GM12892 (cell line): ENCODE measurements around the gene ARL4C.
"Not testable (repeated sequence)": the region's sequence is repeated elsewhere in the genome, so short reads cannot be mapped to it uniquely, and the experiment has no call there.

Source experiments
- DNase-seq: peaks from one replicate; pipeline ENCODE4 v3.0.0; 2011; ENCODE audit not compliant: insufficient read length
- FAIRE-seq: peaks from 2 replicates; lab custom pipeline; 2011; peaks lifted over from hg19 to GRCh38; lab: Jason Lieb, UNC
- POLR2A ChIP-seq: IDR thresholded peaks from 2 replicates; pipeline ENCODE4 v1.6.1; 2011; ENCODE audit warnings: low read depth, low read length, control low read depth
- POLR2AphosphoS5 ChIP-seq: IDR thresholded peaks from 2 replicates; pipeline ENCODE4 v1.6.1; 2011; ENCODE audit warnings: low read depth, low read length, control low read depth
- TAF1 ChIP-seq: IDR thresholded peaks from 2 replicates; pipeline ENCODE4 v1.6.1; 2011; ENCODE audit warnings: low read depth, mild to moderate bottlenecking, control low read depth, low read length, borderline replicate concordance

Gene ARL4C

DNA sequence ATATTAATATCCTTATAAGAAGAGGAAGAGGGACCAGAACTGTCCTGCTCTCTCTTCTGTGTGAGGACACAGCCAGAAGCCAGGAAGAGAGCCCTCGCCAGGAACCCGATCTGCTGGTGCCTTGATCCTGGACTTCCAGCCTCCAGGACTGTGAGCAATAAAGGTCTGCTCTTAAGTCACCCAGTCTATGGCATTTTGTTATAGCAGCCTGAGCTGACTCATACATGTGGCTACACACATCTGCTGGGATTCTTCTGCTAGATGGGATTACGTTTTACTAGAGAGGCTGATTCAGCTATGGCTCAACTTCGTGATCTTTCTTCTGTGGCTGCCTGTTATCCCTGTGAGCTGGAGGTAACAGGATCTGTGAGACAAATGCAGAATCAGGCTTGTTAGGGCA is 29.6 kb downstream of the ARL4C start:
- DNase-seq (no peak), FAIRE-seq (no peak)
- TF ChIP-seq POLR2A, result no peak
- TF ChIP-seq POLR2AphosphoS5, result no peak

DNA sequence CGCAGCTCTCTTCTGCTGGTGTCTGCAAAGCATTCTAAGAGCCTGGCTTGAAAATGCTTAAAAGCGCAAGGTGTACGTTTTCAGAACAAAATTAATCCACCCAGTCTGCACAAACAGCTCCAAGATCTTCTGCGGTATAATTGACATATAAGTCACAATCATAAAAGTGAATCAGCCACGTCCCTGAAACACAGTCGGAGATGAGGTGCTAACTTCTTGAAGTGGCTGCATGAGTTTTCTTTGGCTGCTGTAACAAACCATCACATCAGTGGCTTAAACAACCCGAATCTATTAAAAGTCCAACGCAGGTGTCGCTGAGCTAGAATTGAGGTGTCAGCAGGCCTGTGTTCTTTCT is 32.6 kb downstream of the ARL4C start:
- TF ChIP-seq POLR2AphosphoS5, result no peak
- TF ChIP-seq TAF1, result no peak
- TF ChIP-seq POLR2A, result no peak
- DNase-seq (no peak), FAIRE-seq (no peak)

DNA sequence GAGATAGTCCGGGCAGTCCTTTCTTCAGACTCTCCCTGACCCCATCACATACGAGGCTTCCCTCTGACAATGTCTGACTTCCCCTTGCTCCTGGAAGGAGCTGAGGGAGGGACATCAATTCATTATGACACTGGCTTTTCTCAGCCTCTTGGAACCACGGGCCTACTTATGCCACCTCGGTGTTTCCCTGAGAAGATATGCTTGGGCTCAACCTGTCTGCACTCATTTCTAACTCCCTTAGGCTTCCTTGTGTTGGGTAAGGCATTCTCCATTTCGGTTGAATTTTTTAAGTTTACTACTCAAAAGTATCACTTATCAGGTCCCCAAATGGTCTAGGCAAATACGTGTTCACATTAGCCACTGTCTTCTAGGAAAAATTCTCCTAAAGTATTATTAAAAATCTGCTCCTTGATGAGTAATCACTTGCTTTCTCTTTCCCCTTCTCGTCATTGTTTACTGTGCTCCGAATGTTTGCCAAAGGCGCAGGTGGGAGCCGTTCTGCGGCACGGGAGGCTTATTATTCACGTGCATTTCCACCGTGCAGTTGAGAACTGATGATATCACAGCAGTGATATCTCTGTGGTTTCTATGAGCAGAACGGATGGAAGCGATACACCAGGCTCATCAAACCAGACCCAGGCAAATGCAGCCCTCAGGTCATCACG is 33.1 kb downstream of the ARL4C start:
- FAIRE-seq (no peak), DNase-seq (no peak)
- TF ChIP-seq POLR2AphosphoS5, result no peak
- no peak for TF ChIP-seq POLR2A
- no peak for TF ChIP-seq TAF1

DNA sequence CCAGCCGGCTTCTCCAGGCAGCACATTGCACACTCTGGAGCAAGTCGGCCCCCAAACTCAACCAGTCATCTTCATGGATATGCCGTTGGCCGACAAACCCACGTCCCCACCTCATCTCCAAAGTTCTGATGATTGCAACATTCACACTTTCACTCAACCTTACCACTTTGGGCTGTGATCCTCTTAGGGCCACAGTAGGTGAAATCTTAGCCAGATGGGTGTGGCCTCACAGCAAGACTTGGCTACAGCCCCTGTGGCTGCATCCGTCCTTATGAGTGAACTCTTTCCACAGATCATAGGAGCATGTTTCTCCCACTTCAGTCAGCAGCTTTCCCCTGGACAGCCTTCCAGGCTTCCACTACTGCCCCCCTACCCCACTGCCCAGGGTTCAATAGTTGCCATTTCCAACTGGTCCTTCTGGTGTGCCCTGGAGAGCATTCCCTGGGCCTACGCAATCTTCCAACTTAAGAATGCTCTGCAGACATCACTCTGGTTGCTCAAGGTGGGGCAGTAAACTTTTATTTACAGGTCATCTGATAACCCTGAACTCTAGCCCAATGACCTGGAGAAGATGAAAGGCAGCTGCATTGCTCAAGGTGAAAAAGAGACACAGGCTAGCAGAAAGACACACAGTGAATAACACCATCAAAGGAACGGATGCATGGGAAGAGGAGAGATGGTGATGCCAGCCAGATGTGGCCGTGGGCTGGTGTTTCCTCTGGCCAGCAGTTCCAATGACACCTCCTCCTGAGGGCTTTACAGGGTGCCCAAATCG is 34.5 kb downstream of the ARL4C start:
- FAIRE-seq (no peak), DNase-seq (no peak)
- TF ChIP-seq POLR2A (no peak), POLR2AphosphoS5 (no peak), TAF1 (no peak)

DNA sequence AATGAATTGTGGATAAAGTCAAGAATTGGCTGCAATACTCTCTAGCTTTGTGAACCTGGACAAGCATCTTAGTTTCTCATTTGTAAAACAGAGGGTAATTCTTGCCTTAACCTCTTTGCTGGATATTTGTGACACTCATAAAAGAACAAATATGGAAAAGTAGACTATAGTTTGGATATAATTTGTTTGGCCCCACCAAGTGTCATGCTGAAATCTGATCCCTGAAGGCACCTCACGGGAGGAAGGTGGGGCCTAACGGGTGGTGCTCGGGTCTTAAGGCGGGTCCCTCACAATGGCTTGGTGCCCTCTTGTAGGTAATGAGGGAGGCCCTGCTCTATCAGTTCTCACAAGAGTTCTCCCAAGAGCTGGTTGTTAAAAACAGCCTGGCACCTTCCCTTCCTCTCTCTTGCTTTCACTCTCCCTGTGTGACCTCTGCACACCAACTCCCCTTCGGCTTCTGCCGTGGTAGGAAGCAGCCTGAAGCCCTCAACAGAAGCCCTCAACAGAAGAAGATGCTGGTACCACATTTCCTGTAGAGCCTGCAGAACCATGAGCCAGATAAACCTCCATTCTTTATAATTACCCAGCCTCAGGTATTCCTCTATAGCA is 37.4 kb downstream of the ARL4C start:
- FAIRE-seq (no peak), DNase-seq (no peak)
- TF ChIP-seq TAF1 (no peak), POLR2A (no peak)

DNA sequence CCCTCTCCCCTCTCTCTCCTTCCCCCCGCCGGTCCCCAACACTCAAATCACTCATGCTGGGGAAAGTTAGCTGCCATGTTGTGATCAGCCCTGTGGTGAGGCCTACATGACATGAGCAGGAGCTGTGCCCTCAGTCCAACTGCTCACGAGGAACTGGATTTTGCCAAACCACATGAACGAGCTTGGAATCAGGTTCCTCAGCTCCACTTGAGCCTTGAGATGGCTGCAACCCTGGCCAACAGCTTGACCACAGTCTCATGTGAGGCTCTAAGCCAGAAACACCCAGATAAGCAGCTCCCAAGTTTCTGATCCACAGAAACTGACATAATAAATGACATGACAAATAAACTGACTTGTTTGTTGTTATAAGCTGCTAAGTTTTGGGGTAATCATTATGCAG is 38.4 kb downstream of the ARL4C start:
- FAIRE-seq, result no peak
- DNase-seq, result no peak
- TF ChIP-seq TAF1, result no peak
- TF ChIP-seq POLR2AphosphoS5, result no peak
- no peak for TF ChIP-seq POLR2A

DNA sequence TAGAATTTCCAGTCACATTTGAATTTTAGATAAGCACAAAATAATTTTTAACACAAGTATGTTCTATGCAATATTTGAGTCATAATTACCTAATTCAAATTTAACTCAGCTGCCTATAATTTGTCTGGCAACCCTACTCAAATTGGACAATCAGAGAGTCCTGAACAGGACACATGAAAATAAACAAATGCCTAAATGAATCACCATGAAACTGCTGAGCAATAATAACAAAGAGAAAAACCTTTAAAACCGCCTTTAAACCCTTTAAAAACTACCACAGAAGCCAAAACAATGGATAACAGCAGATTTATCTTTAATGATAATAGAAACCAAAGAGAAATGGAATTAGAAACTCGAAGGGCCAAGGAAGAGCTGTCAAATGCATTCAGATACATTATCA is 39.5 kb downstream of the ARL4C start:
- no peak for DNase-seq
- no peak for TF ChIP-seq POLR2AphosphoS5
- no peak for TF ChIP-seq TAF1
- no peak for TF ChIP-seq POLR2A
- no peak for FAIRE-seq

DNA sequence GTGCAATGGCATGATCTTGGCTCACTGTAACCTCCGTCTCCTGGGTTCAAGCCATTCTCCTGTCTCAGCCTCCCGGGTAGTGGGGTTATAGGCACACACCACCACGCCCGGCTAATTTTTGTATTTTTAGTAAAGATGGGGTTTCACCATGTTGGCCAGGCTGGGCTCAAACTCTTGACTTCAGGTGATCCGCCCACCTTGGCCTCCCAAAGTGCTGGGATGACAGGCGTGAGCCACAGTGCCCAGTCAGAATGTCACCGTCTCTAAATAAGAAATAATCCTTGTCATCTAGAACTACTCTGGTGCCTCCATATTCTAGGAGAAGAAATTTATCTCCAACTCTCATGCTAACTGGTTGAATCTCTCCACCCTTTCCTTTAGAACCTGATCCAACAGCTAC is 41.6 kb downstream of the ARL4C start:
- DNase-seq, FAIRE-seq: not testable (repeated sequence)

DNA sequence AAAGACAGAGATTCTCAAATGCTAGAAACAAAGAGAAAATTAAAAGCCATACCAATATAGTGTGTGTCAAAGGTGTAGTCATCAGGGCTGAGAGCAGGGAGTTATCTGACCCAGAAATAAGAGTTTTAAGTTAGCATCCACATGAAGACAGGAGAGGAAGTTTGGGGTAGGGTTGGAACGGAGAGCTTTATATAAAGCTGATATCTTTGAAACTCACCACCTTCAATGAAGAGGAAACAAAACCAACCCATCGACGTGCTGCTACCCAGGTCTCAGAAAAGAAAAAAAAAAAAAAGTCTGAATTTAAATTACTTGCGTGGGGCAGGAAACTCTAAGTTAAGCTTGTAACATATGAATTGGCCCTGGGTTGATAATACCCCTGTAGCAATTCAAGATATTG is 42.4 kb downstream of the ARL4C start:
- DNase-seq (no peak), FAIRE-seq (no peak)
- TF ChIP-seq POLR2A, result no peak
- TF ChIP-seq POLR2AphosphoS5, result no peak
- no peak for TF ChIP-seq TAF1

DNA sequence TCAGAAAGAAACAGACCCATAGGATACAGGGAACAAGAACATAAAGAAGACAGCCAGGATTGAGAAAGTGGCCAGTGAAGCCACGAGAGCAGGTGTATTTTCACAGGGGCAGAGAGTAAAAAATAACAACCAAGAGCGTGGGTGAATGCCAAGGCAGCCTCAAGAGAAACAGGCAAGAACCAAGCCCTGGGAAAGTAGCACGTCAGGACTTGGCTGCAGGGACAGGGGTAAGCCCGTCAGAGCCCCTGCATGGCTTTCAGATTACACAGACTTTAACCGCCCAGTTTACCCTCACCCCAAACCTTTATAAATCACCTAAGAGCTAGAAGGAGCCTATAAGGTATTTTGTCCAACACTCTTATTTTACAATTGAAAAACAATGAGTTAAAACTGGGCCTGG is 43.7 kb downstream of the ARL4C start:
- TF ChIP-seq TAF1 (no peak), POLR2AphosphoS5 (no peak), POLR2A (no peak)
- DNase-seq (no peak), FAIRE-seq (no peak)

DNA sequence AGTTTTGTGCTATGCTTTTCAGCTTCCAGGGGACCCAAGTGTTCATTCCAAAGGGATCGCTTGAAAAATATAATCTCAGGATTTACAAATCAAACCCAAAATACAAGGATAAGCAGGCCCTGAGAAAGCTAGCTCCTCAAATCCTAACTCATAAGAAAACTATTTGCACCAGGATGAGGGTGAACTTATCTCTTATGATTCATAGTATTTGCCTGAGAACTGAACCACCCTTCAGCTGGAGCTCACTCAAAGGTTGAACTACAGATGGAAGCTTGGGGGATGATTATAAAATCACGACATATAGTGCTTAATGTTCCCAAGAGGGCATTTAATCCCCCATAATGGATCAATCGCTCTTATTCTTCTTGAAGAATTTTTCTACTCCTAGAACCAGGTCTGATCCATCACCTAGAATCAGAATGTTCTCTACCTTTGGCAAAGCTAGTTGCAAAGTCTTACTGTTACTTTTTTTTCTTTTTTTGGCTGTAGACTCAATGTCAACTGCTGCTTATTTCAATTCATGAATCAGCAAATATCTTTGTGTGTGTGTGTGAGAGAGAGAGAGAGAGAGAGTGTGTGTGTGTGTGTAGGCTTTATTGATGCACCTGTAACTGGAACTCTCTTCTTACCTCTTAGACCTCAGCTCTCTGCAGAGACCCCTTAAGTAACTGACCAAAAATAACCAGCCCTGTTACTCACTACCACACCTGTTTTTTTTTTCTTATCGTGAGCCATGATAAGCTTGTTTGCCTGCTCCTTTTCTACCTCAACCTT is 44.8 kb downstream of the ARL4C start:
- DNase-seq (no peak), FAIRE-seq (no peak)
- no peak for TF ChIP-seq POLR2A
- no peak for TF ChIP-seq TAF1
- TF ChIP-seq POLR2AphosphoS5, result no peak

DNA sequence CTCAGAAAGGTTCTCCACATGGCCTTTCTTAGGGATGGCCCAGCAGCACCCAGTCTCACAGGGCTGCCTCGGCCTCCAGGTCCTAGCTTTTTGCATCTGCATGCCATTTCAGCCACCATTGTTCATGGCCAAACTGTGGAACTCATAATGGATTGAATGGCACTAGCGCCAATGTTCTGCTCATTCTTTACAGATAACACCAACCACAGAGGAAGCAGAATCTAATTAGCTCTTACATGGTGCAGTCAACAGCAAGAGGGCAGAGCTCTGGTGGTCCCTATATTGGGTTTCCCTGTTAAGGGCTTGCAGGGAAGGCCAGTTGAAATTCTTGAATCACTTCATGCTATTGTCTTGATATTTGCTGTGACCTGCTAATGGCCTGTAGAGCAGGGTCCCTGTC is 45.6 kb downstream of the ARL4C start:
- FAIRE-seq, result no peak

More for the DNA sequence above, 45.6 kb downstream of the ARL4C start:
- TF ChIP-seq POLR2AphosphoS5, result no peak
- TF ChIP-seq POLR2A, result no peak
- no peak for TF ChIP-seq TAF1
- DNase-seq, result no peak
